Smooth muscle cell of the pulmonary artery (primary cell): ENCODE data around the gene NARS2. TPM values are rescaled to one million over a fixed set of nuclear protein-coding genes. Genes with fewer than 3 reads are reported as not detected.

Experiments
- total RNA-seq: library from RNA; depleted of rRNA; stranded (reverse); fragments of >200 nt; gene quantifications from 2 replicates; pipeline ENCODE4 v1.2.3, GENCODE V29; 2014

The NARS2 gene
- total RNA-seq: 9.4 and 11.2 TPM in 2 replicates

DNA sequence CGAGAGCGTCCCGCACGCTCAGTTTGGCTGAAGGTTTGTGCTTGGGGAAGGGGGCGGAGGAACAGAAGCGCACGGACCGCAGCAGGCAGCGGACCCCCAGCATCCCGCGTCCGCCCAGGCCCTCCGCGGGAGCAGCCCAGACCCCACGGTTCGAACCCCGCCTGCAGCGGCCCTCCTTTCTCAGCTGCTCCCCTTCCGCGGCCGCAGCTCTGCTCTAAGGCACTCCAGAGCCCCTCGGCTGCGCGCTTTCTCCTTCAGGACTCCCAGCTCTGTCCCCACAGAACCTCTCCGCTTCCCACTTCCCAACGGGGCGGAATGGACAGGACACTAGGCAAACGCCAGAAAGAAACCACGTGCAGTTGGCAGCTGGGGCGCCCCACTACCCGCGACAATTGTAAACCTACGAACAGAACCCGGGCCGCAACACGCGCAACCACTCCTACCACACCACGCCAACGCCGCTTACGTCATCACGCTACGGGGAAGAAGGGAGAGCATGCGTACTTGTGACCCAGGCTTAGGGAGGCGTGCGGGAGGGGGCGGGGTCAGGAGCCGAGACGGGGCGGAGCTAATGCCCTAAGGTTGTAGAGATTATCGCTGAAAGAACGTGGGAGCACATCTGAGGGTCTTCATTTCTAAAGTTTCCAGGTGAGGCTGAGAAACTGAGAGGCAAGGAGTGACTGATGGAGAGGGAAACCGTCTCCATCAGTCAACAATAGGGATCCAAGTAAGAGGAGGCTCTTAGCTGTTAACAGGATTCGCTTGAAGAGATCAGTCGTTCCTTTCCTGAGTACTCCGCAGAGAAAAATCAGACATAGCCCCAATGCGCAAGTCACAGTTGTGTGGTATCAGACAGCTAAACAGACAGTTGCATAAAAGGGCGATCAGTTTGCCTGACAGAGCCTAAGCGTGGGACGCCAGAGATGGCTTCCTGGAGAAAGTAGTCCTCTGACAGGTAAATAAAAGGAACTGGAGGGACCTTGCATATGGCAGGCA is at the start of gene NARS2:
Gene NARS2, minus strand, starts transcription at position 479 of the 996 bp plus-strand sequence. Its CDS starts 376 bp downstream, at position 103.

GRCh38 chr11:78417175-78417887 is 157.3 kb downstream of the NARS2 start, which contains the start of gene GAB2:
Gene GAB2 (minus strand): TSS chr11:78417820. CDS start chr11:78417720, 100 bp downstream.

Other genes starting within 250 kb of the NARS2 start
- gene GAB2, start 157.0 kb downstream of the NARS2 start, total RNA-seq: 17.7 and 17.8 TPM in 2 replicates